ENCODE data around the gene TRERF1.
A peak's percentile ranks its signal among the peaks of the same experiment; 100 is the strongest.

The TRERF1 gene

GRCh38 chr6:42315991-42316970 is 135.4 kb downstream of the TRERF1 start:
- H3K9ac ChIP-seq (ENCODE audit: low read depth, low read length) = peak overlapping the region; percentile 36; the same call in 1 of the 2 replicates
- H3K9me3 ChIP-seq (ENCODE audit: control insufficient read depth, insufficient read depth, low read length) = no peaks in the 10 kb centered on the region
- H3K27ac ChIP-seq (ENCODE audit: low read depth, low read length) = peak overlapping the region; percentile 98
- H3K36me3 ChIP-seq (ENCODE audit: control insufficient read depth, insufficient read depth, low read length) = no peaks in the 10 kb centered on the region
- peaks cover 27% of the 10 kb centered on the region for H3K4me1 ChIP-seq (ENCODE audit: control insufficient read depth, insufficient read depth, low read length)
- H3K4me3 ChIP-seq (ENCODE audit: low read depth, low read length) = no peak overlapping the region
- H3K27me3 ChIP-seq (ENCODE audit: control insufficient read depth, insufficient read depth, low read length) = no peaks in the 10 kb centered on the region

GRCh38 chr6:42315259-42315990 is 136.3 kb downstream of the TRERF1 start:
- Histone ChIP-seq H3K27me3 (ENCODE audit: control insufficient read depth, insufficient read depth, low read length) (no peaks in the 10 kb centered on the region), H3K9ac (ENCODE audit: low read depth, low read length) (no peak overlapping the region; the same call in 1 of the 2 replicates)

GRCh38 chr6:42314571-42315258 is 137.0 kb downstream of the TRERF1 start:
- Histone ChIP-seq H3K27ac (ENCODE audit: low read depth, low read length) (no peak overlapping the region), H3K36me3 (ENCODE audit: control insufficient read depth, insufficient read depth, low read length) (no peaks in the 10 kb centered on the region), H3K4me3 (ENCODE audit: low read depth, low read length) (no peak overlapping the region), H3K9me3 (ENCODE audit: control insufficient read depth, insufficient read depth, low read length) (no peaks in the 10 kb centered on the region), H3K27me3 (ENCODE audit: control insufficient read depth, insufficient read depth, low read length) (no peaks in the 10 kb centered on the region), H3K4me1 (ENCODE audit: control insufficient read depth, insufficient read depth, low read length) (peaks cover 27% of the 10 kb centered on the region), H3K9ac (ENCODE audit: low read depth, low read length) (no peak overlapping the region)

More at GRCh38 chr6:42315259-42315990, 136.3 kb downstream of the TRERF1 start:
- H3K27ac ChIP-seq (ENCODE audit: low read depth, low read length) = peak overlapping the region; percentile 98
- no peaks in the 10 kb centered on the region for H3K36me3 ChIP-seq (ENCODE audit: control insufficient read depth, insufficient read depth, low read length)
- peaks cover 27% of the 10 kb centered on the region for H3K4me1 ChIP-seq (ENCODE audit: control insufficient read depth, insufficient read depth, low read length)
- H3K9me3 ChIP-seq (ENCODE audit: control insufficient read depth, insufficient read depth, low read length) = no peaks in the 10 kb centered on the region
- H3K4me3 ChIP-seq (ENCODE audit: low read depth, low read length) = no peak overlapping the region

GRCh38 chr6:42313941-42314570 is 137.7 kb downstream of the TRERF1 start:
- Histone ChIP-seq H3K36me3 (ENCODE audit: control insufficient read depth, insufficient read depth, low read length) (no peaks in the 10 kb centered on the region), H3K4me3 (ENCODE audit: low read depth, low read length) (no peak overlapping the region), H3K27me3 (ENCODE audit: control insufficient read depth, insufficient read depth, low read length) (no peaks in the 10 kb centered on the region), H3K9me3 (ENCODE audit: control insufficient read depth, insufficient read depth, low read length) (no peaks in the 10 kb centered on the region), H3K27ac (ENCODE audit: low read depth, low read length) (no peak overlapping the region), H3K4me1 (ENCODE audit: control insufficient read depth, insufficient read depth, low read length) (peaks cover 27% of the 10 kb centered on the region), H3K9ac (ENCODE audit: low read depth, low read length) (no peak overlapping the region)

GRCh38 chr6:42313038-42313437 is 138.7 kb downstream of the TRERF1 start:
- H3K27ac ChIP-seq (ENCODE audit: low read depth, low read length) = no peak overlapping the region
- H3K27me3 ChIP-seq (ENCODE audit: control insufficient read depth, insufficient read depth, low read length) = no peaks in the 10 kb centered on the region
- H3K9me3 ChIP-seq (ENCODE audit: control insufficient read depth, insufficient read depth, low read length) = no peaks in the 10 kb centered on the region
- H3K9ac ChIP-seq (ENCODE audit: low read depth, low read length) = no peak overlapping the region
- H3K4me3 ChIP-seq (ENCODE audit: low read depth, low read length) = no peak overlapping the region
- no peaks in the 10 kb centered on the region for H3K36me3 ChIP-seq (ENCODE audit: control insufficient read depth, insufficient read depth, low read length)
- H3K4me1 ChIP-seq (ENCODE audit: control insufficient read depth, insufficient read depth, low read length) = peaks cover 27% of the 10 kb centered on the region

- Histone ChIP-seq H3K9me3 (ENCODE audit: control insufficient read depth, insufficient read depth, low read length) (no peaks in the 10 kb centered on the region), H3K4me3 (ENCODE audit: low read depth, low read length) (no peak overlapping the region), H3K27ac (ENCODE audit: low read depth, low read length) (no peak overlapping the region), H3K27me3 (ENCODE audit: control insufficient read depth, insufficient read depth, low read length) (no peaks in the 10 kb centered on the region), H3K9ac (ENCODE audit: low read depth, low read length) (no peak overlapping the region), H3K36me3 (ENCODE audit: control insufficient read depth, insufficient read depth, low read length) (no peaks in the 10 kb centered on the region), H3K4me1 (ENCODE audit: control insufficient read depth, insufficient read depth, low read length) (peaks cover 20% of the 10 kb centered on the region)
These were observed 144.6 kb downstream of the TRERF1 start for GRCh38 chr6:42307141-42307470.

GRCh38 chr6:42306439-42307140 is 145.1 kb downstream of the TRERF1 start:
- Histone ChIP-seq H3K9ac (ENCODE audit: low read depth, low read length) (no peak overlapping the region), H3K9me3 (ENCODE audit: control insufficient read depth, insufficient read depth, low read length) (no peaks in the 10 kb centered on the region), H3K27ac (ENCODE audit: low read depth, low read length) (no peak overlapping the region), H3K36me3 (ENCODE audit: control insufficient read depth, insufficient read depth, low read length) (no peaks in the 10 kb centered on the region), H3K4me3 (ENCODE audit: low read depth, low read length) (no peak overlapping the region), H3K27me3 (ENCODE audit: control insufficient read depth, insufficient read depth, low read length) (no peaks in the 10 kb centered on the region), H3K4me1 (ENCODE audit: control insufficient read depth, insufficient read depth, low read length) (peaks cover 25% of the 10 kb centered on the region)

GRCh38 chr6:42304053-42304712 is 147.5 kb downstream of the TRERF1 start:
- Histone ChIP-seq H3K4me3 (ENCODE audit: low read depth, low read length) (no peak overlapping the region), H3K27ac (ENCODE audit: low read depth, low read length) (peak overlapping the region; percentile 34), H3K36me3 (ENCODE audit: control insufficient read depth, insufficient read depth, low read length) (peaks cover 16% of the 10 kb centered on the region), H3K9me3 (ENCODE audit: control insufficient read depth, insufficient read depth, low read length) (no peaks in the 10 kb centered on the region), H3K27me3 (ENCODE audit: control insufficient read depth, insufficient read depth, low read length) (no peaks in the 10 kb centered on the region), H3K4me1 (ENCODE audit: control insufficient read depth, insufficient read depth, low read length) (peaks cover 27% of the 10 kb centered on the region), H3K9ac (ENCODE audit: low read depth, low read length) (no peak overlapping the region)

- Histone ChIP-seq H3K9ac (ENCODE audit: low read depth, low read length) (no peak overlapping the region), H3K27me3 (ENCODE audit: control insufficient read depth, insufficient read depth, low read length) (no peaks in the 10 kb centered on the region), H3K4me1 (ENCODE audit: control insufficient read depth, insufficient read depth, low read length) (peaks cover 27% of the 10 kb centered on the region), H3K4me3 (ENCODE audit: low read depth, low read length) (no peak overlapping the region), H3K27ac (ENCODE audit: low read depth, low read length) (no peak overlapping the region), H3K36me3 (ENCODE audit: control insufficient read depth, insufficient read depth, low read length) (peaks cover 18% of the 10 kb centered on the region), H3K9me3 (ENCODE audit: control insufficient read depth, insufficient read depth, low read length) (no peaks in the 10 kb centered on the region)
These were observed 149.3 kb downstream of the TRERF1 start for GRCh38 chr6:42302411-42302810.

- Histone ChIP-seq H3K27ac (ENCODE audit: low read depth, low read length) (no peak overlapping the region), H3K4me1 (ENCODE audit: control insufficient read depth, insufficient read depth, low read length) (peaks cover 27% of the 10 kb centered on the region), H3K9me3 (ENCODE audit: control insufficient read depth, insufficient read depth, low read length) (no peaks in the 10 kb centered on the region), H3K9ac (ENCODE audit: low read depth, low read length) (no peak overlapping the region), H3K36me3 (ENCODE audit: control insufficient read depth, insufficient read depth, low read length) (peaks cover 18% of the 10 kb centered on the region), H3K4me3 (ENCODE audit: low read depth, low read length) (no peak overlapping the region), H3K27me3 (ENCODE audit: control insufficient read depth, insufficient read depth, low read length) (no peaks in the 10 kb centered on the region)
These were observed 149.7 kb downstream of the TRERF1 start for GRCh38 chr6:42301986-42302385.
